Glutamatergic neuron (in vitro differentiated cells): Measurements from ENCODE around the gene LSS. TPM values are rescaled to one million over a fixed set of nuclear protein-coding genes. Genes with fewer than 3 reads are reported as not detected.
A peak's percentile ranks its signal among the peaks of the same experiment; 100 is the strongest.

Experiments used
- DNase-seq: peaks from one replicate; pipeline ENCODE4 v3.0.0; 2022
- H3K27ac Mint-ChIP-seq: one replicate; pipeline ENCODE4 v1.8.0; 2020; ENCODE audit warnings: mild to moderate bottlenecking, mixed read lengths, inconsistent platforms; ENCODE audit not compliant: unreplicated experiment
- H3K27me3 Mint-ChIP-seq: one replicate; pipeline ENCODE4 v1.8.0; 2020; ENCODE audit warnings: mild to moderate bottlenecking, moderate library complexity, mixed read lengths, inconsistent platforms; ENCODE audit not compliant: unreplicated experiment
- H3K36me3 Mint-ChIP-seq: one replicate; pipeline ENCODE4 v1.8.0; 2020; ENCODE audit warnings: mild to moderate bottlenecking, mixed read lengths, inconsistent platforms; ENCODE audit not compliant: unreplicated experiment
- H3K4me1 Mint-ChIP-seq: one replicate; pipeline ENCODE4 v1.8.0; 2020; ENCODE audit warnings: mild to moderate bottlenecking, low read depth, mixed read lengths, inconsistent platforms; ENCODE audit not compliant: unreplicated experiment
- H3K4me3 Mint-ChIP-seq: one replicate; pipeline ENCODE4 v1.8.0; 2020; ENCODE audit warnings: mild to moderate bottlenecking, mixed read lengths, inconsistent platforms; ENCODE audit not compliant: unreplicated experiment
- H3K9me3 Mint-ChIP-seq: one replicate; pipeline ENCODE4 v1.8.0; 2020; ENCODE audit warnings: mild to moderate bottlenecking, moderate library complexity, mixed read lengths, inconsistent platforms; ENCODE audit not compliant: unreplicated experiment
- CTCF ChIP-seq: fragments of 200-600 bp; sonication (generic); IDR thresholded peaks from one replicate; pipeline ENCODE4 v1.5.0; 2021; ENCODE audit not compliant: partially characterized antibody, unreplicated experiment
- total RNA-seq: library from RNA; stranded (reverse); fragmentation: NEBNext Ultra II Directional; extraction: Animal tissue kit (Norgen Biotek cat#: 25700); gene quantifications from one replicate; pipeline ENCODE4 v1.2.1, GENCODE V29; 2021; ENCODE audit not compliant: unreplicated experiment

Gene LSS
- total RNA-seq, 1 donor from 2014 or later, result 390 TPM

- H3K36me3 Mint-ChIP-seq, result peaks cover 7% of the 10 kb centered on the region
- H3K9me3 Mint-ChIP-seq, result peaks cover 12% of the 10 kb centered on the region
- no peak overlapping the region for H3K4me3 Mint-ChIP-seq
- H3K27me3 Mint-ChIP-seq, result peaks cover 8% of the 10 kb centered on the region
- no peak for DNase-seq
- peaks cover 8% of the 10 kb centered on the region for H3K4me1 Mint-ChIP-seq
- H3K27ac Mint-ChIP-seq, result no peak overlapping the region
- TF ChIP-seq CTCF, result no peak
These were observed 68.5 kb downstream of the LSS start for GRCh38 chr21:46159841-46160656.

- Mint-ChIP-seq H3K9me3 (peaks cover 12% of the 10 kb centered on the region), H3K27me3 (peaks cover 8% of the 10 kb centered on the region), H3K4me3 (no peak overlapping the region), H3K36me3 (peaks cover 7% of the 10 kb centered on the region), H3K4me1 (peaks cover 8% of the 10 kb centered on the region), H3K27ac (no peak overlapping the region)
- TF ChIP-seq CTCF, result no peak
- DNase-seq, result no peak
These were observed 69.2 kb downstream of the LSS start for GRCh38 chr21:46159390-46159789.

- TF ChIP-seq CTCF, result no peak
- H3K27ac Mint-ChIP-seq, result peak overlapping the region; percentile 80
- DNase-seq, result no peak
- peaks cover 8% of the 10 kb centered on the region for H3K27me3 Mint-ChIP-seq
- peaks cover 7% of the 10 kb centered on the region for H3K36me3 Mint-ChIP-seq
- H3K4me1 Mint-ChIP-seq, result peaks cover 8% of the 10 kb centered on the region
- H3K9me3 Mint-ChIP-seq, result peaks cover 12% of the 10 kb centered on the region
- H3K4me3 Mint-ChIP-seq, result no peak overlapping the region
These were observed 69.8 kb downstream of the LSS start for GRCh38 chr21:46158666-46159300.

GRCh38 chr21:46157987-46158451 lies 70.6 kb downstream of the LSS start:
- Mint-ChIP-seq H3K36me3 (peaks cover 2% of the 10 kb centered on the region), H3K9me3 (peaks cover 10% of the 10 kb centered on the region), H3K4me3 (no peak overlapping the region), H3K4me1 (peaks cover 8% of the 10 kb centered on the region), H3K27ac (peak overlapping the region; percentile 80), H3K27me3 (peaks cover 4% of the 10 kb centered on the region)
- DNase-seq, result no peak
- TF ChIP-seq CTCF, result no peak
